Hepatocyte (in vitro differentiated cells): ENCODE data around the gene MYL6. TPM values are rescaled to one million over a fixed set of nuclear protein-coding genes. Genes with fewer than 3 reads are reported as not detected.

Experiments
- DNase-seq: peaks from one replicate; pipeline ENCODE4 v3.0.0-alpha.2; 2016; ENCODE audit warnings: low spot score
- H2AFZ ChIP-seq: fragments of 200-600 bp; sonication (generic); 2 replicates; pipeline ENCODE4 v1.6.0; 2016; ENCODE audit warnings: antibody characterized with exemption, mild to moderate bottlenecking
- H3K27ac ChIP-seq: fragments of 200-600 bp; sonication (generic); 2 replicates; pipeline ENCODE4 v1.5.1; 2016; ENCODE audit warnings: mild to moderate bottlenecking
- H3K27me3 ChIP-seq: fragments of 200-600 bp; sonication (generic); 2 replicates; pipeline ENCODE4 v1.6.1; 2016
- H3K36me3 ChIP-seq: fragments of 200-600 bp; sonication (generic); replicated peaks from 2 replicates; pipeline ENCODE4 v1.5.1; 2016; ENCODE audit warnings: low read depth; ENCODE audit not compliant: insufficient read depth
- H3K4me1 ChIP-seq: fragments of 200-600 bp; sonication (generic); 2 replicates; pipeline ENCODE4 v1.5.1; 2016; ENCODE audit warnings: mild to moderate bottlenecking, moderate library complexity; ENCODE audit not compliant: insufficient read depth
- H3K4me2 ChIP-seq: fragments of 200-600 bp; sonication (generic); 2 replicates; pipeline ENCODE4 v1.6.0; 2016
- H3K4me3 ChIP-seq: fragments of 200-600 bp; sonication (generic); 2 replicates; pipeline ENCODE4 v1.5.1; 2016; ENCODE audit warnings: mild to moderate bottlenecking
- H3K79me2 ChIP-seq: fragments of 200-600 bp; sonication (generic); 2 replicates; pipeline ENCODE4 v1.6.0; 2017; ENCODE audit warnings: mild to moderate bottlenecking
- H3K9me2 ChIP-seq: fragments of 200-600 bp; sonication (generic); replicated peaks from 2 replicates; pipeline ENCODE4 v1.6.0; 2017; ENCODE audit warnings: mild to moderate bottlenecking; ENCODE audit not compliant: insufficient read depth
- H3K9me3 ChIP-seq: fragments of 200-600 bp; sonication (generic); 2 replicates; pipeline ENCODE4 v1.5.1; 2016; ENCODE audit warnings: low read depth, mild to moderate bottlenecking
- H4K20me1 ChIP-seq: fragments of 200-600 bp; sonication (generic); 2 replicates; pipeline ENCODE4 v1.6.0; 2016; ENCODE audit warnings: mild to moderate bottlenecking; ENCODE audit not compliant: insufficient read depth, poor library complexity, severe bottlenecking
- EZH2 ChIP-seq: fragments of 200-600 bp; sonication (generic); IDR thresholded peaks from 2 replicates; pipeline ENCODE4 v1.6.1; 2016; ENCODE audit warnings: antibody characterized with exemption, mild to moderate bottlenecking, borderline replicate concordance
- EZH2phosphoT487 ChIP-seq: fragments of 200-600 bp; sonication (generic); IDR thresholded peaks from one replicate; pipeline ENCODE4 v1.6.1; 2018; ENCODE audit warnings: antibody characterized with exemption, mild to moderate bottlenecking, low read depth, moderate library complexity; ENCODE audit not compliant: unreplicated experiment, severe bottlenecking
- WGBS: methylation state at CpG from one replicate; pipeline ENCODE4 v1.1.6; 2016; ENCODE audit warnings: low lambda C conversion rate; ENCODE audit errors: missing lambda C conversion rate; 5-methylcytosine and 5-hydroxymethylcytosine counted together
- polyA plus RNA-seq: library from polyadenylated mRNA; unstranded; fragments of >200 nt; fragmentation: Nextera tagmentation; extraction: Ambion mirVana; gene quantifications from 2 replicates; pipeline ENCODE4 v1.2.1, GENCODE V29; 2016
- total RNA-seq: library from RNA; depleted of rRNA; stranded (reverse); fragments of >200 nt; gene quantifications from 2 replicates; pipeline ENCODE4 v1.2.3, GENCODE V29; 2014
- TF ChIP-seq, protein P1 (sequence below): fragments of 200-600 bp; sonication (generic); IDR thresholded peaks from 2 replicates; pipeline ENCODE4 v1.5.1; 2016; ENCODE audit warnings: antibody characterized with exemption, mild to moderate bottlenecking; ENCODE audit not compliant: poor library complexity

MYL6 gene
- total and polyA plus RNA-seq, 2 experiments from 2014 or later: 1,441 to 2,273 TPM

DNA sequence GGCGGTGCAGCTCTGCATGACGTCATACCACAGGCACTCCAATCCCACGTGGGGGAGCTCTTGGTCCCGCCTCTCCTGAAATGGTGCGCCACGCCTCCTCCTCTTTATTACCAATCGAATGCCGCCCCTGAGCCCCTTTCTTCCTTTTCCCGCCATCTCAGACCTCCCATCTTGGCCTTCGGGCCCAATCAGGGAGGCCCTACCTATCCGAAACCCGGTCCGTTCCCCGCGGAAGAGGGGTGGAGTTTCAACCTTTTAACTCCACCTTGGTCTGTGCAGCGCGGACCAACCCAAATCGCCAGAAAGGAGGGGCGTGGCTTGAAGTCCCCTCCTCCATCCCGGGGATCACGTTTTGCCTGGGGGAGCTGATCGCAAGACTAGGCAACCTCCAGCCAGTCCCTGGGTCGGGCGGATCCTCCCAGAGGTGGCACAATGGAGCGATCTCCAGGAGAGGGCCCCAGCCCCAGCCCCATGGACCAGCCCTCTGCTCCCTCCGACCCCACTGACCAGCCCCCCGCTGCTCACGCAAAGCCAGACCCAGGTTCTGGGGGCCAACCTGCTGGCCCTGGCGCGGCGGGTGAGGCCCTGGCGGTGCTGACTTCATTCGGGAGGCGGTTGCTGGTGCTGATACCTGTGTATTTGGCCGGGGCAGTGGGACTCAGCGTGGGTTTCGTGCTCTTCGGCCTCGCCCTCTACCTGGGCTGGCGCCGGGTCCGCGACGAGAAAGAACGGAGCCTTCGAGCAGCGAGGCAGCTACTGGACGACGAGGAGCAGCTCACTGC, 30.1 kb upstream of the MYL6 start, which contains the start of gene ESYT1:
TSS of gene ESYT1 (plus strand) at position 380 of the 782 bp plus-strand sequence. CDS start at position 433, 53 bp downstream.
- H3K27me3 ChIP-seq: no peaks in the 10 kb centered on the region
- H3K36me3 ChIP-seq: no peaks in the 10 kb centered on the region
- peaks cover 19% of the 10 kb centered on the region for H3K79me2 ChIP-seq
- TF ChIP-seq EZH2 (no peak), EZH2phosphoT487 (no peak)
- TF ChIP-seq, protein P1, sequence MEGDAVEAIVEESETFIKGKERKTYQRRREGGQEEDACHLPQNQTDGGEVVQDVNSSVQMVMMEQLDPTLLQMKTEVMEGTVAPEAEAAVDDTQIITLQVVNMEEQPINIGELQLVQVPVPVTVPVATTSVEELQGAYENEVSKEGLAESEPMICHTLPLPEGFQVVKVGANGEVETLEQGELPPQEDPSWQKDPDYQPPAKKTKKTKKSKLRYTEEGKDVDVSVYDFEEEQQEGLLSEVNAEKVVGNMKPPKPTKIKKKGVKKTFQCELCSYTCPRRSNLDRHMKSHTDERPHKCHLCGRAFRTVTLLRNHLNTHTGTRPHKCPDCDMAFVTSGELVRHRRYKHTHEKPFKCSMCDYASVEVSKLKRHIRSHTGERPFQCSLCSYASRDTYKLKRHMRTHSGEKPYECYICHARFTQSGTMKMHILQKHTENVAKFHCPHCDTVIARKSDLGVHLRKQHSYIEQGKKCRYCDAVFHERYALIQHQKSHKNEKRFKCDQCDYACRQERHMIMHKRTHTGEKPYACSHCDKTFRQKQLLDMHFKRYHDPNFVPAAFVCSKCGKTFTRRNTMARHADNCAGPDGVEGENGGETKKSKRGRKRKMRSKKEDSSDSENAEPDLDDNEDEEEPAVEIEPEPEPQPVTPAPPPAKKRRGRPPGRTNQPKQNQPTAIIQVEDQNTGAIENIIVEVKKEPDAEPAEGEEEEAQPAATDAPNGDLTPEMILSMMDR: no peak
- H3K4me2 ChIP-seq: peak within 1 kb of the TSS; percentile 89
- H3K27ac ChIP-seq: peak within 1 kb of the TSS; percentile 78
- DNase-seq: peak; percentile 99
- H3K4me1 ChIP-seq: peaks cover 11% of the 10 kb centered on the region
- H2AFZ ChIP-seq: peak within 1 kb of the TSS; percentile 22
- peak within 1 kb of the TSS; percentile 38 for H3K4me3 ChIP-seq
- H3K9me2 ChIP-seq: no peaks in the 10 kb centered on the region
- H3K9me3 ChIP-seq: no peaks in the 10 kb centered on the region
- WGBS: under 1% methylated on average over 44 of the region's 49 CpGs
- peaks cover 4% of the 10 kb centered on the region for H4K20me1 ChIP-seq

GRCh38 chr12:56128670-56129205, 29.4 kb upstream of the MYL6 start:
- H3K27me3 ChIP-seq: no peaks in the 10 kb centered on the region
- WGBS: 1% methylated on average over 20 of the region's 20 CpGs
- no peaks in the 10 kb centered on the region for H3K36me3 ChIP-seq
- DNase-seq: peak; percentile 59
- H3K79me2 ChIP-seq: peaks cover 19% of the 10 kb centered on the region
- H3K4me1 ChIP-seq: peaks cover 11% of the 10 kb centered on the region
- H3K27ac ChIP-seq: peak overlapping the region; percentile 75
- no peak for TF ChIP-seq EZH2
- no peak for TF ChIP-seq EZH2phosphoT487
- TF ChIP-seq, protein P1: no peak
- H3K4me2 ChIP-seq: peak overlapping the region; percentile 89
- peak overlapping the region; percentile 38 for H3K4me3 ChIP-seq
- H3K9me2 ChIP-seq: no peaks in the 10 kb centered on the region
- no peaks in the 10 kb centered on the region for H3K9me3 ChIP-seq
- H2AFZ ChIP-seq: peak overlapping the region; percentile 22
- peaks cover 4% of the 10 kb centered on the region for H4K20me1 ChIP-seq

- peak; percentile 76 for DNase-seq
- H3K4me2 ChIP-seq: peak overlapping the region; percentile 89
- H3K27me3 ChIP-seq: no peaks in the 10 kb centered on the region
- peak overlapping the region; percentile 22 for H2AFZ ChIP-seq
- H3K27ac ChIP-seq: peak overlapping the region; percentile 75
- peaks cover 19% of the 10 kb centered on the region for H3K79me2 ChIP-seq
- H3K9me3 ChIP-seq: no peaks in the 10 kb centered on the region
- WGBS: 5% methylated on average over 29 of the region's 29 CpGs
- peak overlapping the region; percentile 38 for H3K4me3 ChIP-seq
- no peaks in the 10 kb centered on the region for H3K9me2 ChIP-seq
- TF ChIP-seq EZH2 (no peak), EZH2phosphoT487 (no peak)
- TF ChIP-seq, protein P1: no peak
- no peaks in the 10 kb centered on the region for H3K36me3 ChIP-seq
- peaks cover 4% of the 10 kb centered on the region for H4K20me1 ChIP-seq
- peaks cover 11% of the 10 kb centered on the region for H3K4me1 ChIP-seq
Observed at GRCh38 chr12:56129206-56129941, 28.8 kb upstream of the MYL6 start.
